T-helper 1 cell (primary cell): Measurements from ENCODE around the gene ANKRD44.

Experiments
- DNase-seq, 5 donors: peaks; one replicate each; pipeline ENCODE4 v3.0.0-alpha.2; 2012 to 2020

ANKRD44 gene

DNA sequence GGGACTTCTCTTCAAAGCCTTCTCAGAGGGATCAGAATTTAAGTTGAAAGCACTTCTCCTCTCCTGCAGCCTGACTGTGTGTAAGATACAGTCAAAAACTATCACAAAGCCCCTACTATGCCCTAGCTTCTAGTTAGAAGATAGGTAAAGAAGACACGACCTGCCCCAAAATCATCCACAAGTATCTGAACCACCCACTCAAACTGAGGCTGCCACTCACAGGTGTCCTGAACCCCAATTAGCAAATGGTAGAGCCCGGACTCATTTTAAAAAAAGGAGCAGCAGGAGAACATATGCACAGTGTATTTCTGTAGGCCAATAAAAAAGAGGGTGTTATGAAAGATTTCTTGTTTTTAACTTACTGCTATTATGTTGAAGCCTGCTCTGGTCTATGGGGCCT is 74.4 kb downstream of the ANKRD44 start:
- DNase-seq = no peak

DNA sequence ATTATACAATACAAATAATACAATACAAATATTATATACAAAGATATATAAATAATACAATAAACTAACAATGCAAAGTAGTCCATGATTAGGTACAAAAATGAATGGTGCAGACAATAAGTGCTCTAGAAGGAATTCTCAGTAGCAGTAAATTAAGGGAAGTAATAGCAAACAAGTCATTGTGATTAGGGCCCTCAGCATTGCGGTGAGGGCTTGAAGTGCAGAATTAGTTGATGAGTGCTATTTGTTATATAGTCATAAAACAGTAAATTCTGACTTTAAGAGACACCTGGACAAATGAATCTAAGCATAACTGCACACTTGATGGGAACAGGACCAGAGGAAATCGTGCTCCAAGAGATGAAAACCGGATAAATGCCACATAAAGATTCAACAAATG is 74.9 kb downstream of the ANKRD44 start:
- DNase-seq = no peak

DNA sequence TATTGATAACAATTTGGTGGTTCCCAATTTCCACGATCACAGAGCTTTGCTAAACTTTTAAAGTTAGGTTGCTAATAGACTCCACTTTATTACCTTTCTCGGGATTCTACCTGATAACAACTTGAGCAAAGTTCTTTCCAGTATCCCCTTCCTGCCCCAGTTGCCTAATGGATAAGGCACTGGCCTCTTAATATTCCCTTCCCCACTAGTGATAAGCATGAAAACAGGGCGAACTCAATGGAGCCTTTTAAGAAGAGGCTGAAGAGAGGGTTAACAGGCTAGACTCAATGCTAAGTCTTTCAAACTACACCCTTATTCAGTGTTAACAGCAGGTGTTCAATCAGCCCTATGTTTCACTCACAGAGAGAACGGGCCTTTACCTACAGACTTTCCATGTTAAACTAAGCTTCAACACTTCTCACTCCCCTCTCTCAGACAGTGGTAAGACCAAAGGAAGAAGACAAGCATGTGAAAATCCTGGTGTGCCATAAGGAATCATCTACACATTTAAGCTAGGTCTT is 75.8 kb downstream of the ANKRD44 start:
- DNase-seq = no peak

DNA sequence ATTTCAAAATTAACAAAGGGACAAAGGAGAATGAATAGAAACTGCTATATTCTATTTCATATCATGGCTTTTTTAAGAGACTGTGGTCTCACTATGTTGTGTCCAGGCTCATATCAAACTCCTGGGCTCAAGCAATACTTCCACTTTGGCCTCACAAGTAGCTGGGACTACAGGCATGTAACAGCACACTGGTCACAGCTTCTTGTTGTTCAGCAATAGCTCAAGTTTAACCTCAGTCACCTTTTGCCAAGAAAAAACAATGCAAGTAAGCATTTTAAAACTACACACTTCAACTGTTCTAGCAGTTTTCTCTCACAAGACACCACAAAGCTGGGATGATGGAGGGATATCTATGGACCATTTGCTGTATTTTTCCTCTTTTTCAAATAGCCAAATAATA is 77.1 kb downstream of the ANKRD44 start:
- no peak for DNase-seq

DNA sequence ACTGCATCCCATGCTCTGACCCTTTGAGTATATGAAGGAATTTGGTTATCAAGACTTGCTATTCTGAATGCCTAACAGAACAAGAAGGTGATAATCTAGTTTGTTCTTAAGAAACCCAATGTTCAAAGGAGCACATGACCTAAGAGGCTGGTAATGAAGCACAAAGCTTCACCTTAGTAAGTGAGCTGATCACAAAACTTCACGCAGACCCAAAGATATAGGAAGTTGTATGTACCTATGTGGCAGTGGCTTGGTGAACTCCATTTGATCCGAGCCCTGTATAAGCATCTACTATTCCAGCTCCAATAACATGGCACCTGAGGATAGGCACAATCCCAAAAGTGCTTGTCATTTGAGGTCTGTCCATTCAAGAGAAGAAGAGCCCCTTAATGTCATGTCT is 78.6 kb downstream of the ANKRD44 start:
- DNase-seq = no peak

DNA sequence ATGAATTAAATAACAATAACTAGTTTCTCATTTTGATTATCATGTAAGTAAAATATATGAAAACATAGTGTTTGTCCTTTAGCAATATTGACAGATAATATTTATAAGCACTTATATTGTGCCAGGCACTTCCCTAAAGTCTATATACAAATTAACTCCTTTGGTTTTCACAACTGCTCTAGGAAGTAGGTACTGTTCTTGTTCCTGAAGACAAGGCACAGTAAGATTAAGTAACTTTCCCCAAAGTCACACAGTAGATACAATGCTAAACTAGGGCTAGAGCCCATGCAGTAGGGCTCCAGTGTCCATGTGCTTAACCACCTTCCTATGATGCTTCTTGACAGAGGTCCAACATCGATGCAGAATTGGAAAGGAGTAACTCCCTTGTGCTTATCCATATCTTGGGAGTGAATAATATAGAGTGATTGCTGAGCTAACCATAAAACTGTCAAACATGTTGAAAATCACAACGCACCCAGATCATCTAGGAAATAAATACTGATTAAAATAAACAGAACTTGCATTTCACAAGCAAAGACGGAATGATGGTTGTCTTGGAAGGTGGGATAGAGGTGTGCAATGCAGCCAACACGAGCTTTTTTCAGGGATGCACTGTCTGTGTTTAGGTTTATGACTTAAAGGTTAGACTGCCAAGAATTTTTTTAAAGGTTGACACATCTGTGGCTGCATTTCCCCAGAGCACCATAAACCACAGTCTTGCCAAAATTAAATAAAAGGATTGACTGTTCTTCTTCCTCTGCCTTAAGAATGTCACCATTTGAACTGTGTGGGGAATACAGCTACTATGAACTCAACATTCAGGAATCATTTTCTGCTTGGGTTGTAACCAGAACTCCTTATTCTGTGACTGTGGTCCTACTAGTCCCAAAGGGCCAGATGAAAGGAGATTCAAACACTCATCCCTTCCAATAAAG is 80.8 kb downstream of the ANKRD44 start:
- no peak for DNase-seq

DNA sequence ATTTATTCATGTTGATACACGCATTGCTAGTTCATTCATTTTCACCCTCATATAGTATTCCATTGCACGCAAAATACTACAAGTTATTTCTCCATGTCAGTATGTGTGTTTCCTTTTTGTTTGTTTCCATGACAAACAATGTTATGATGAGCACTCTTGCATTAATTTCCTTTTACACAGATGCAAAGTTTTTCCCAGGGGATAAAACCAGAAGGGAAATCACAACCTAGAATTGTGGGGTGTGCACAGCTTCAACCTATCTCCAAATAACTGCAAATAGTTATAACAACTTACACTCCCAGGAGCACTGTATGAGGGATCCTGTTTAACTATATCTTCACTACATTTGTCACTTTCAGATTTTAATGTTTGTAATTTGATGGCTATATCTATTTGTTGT is 87.1 kb downstream of the ANKRD44 start:
- DNase-seq = no peak

DNA sequence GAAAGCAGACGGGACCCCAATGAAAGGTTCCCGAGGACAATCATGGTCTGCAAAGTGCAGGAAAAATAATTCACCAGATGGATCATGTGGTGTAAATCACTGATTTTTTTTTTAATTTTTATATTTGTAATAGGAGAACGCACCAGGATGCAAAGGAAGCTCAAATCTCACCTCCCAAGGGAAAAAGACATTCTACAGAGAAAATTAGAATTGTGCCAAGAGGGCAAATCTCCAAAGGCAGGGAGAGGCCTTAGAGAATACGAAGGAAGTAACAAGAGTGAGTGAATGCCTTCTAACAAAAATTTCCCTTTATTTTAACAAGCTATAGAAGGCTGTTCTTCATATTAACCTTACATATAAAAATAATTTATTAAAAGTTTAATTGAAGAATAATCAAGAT is 90.9 kb downstream of the ANKRD44 start:
- no peak for DNase-seq

DNA sequence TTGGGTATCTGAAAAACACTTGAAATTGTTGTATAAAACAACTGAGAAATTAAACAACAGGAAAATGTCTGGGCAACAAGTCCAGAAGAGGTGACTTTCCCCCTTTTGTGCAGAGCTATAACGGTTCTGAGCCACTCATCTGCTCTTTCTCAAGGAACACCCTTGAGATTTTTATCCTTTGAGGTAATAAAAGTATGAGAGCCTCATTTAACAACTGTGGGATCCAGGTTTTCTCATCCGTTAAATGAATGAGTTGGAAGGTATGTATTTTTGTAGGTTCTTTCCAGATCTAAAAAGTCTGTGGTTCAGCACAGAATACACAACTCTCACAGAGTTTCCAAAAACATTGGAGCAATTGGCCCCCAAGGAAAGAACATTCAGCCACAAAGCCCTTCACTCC is 93.0 kb downstream of the ANKRD44 start:
- DNase-seq = no peak

DNA sequence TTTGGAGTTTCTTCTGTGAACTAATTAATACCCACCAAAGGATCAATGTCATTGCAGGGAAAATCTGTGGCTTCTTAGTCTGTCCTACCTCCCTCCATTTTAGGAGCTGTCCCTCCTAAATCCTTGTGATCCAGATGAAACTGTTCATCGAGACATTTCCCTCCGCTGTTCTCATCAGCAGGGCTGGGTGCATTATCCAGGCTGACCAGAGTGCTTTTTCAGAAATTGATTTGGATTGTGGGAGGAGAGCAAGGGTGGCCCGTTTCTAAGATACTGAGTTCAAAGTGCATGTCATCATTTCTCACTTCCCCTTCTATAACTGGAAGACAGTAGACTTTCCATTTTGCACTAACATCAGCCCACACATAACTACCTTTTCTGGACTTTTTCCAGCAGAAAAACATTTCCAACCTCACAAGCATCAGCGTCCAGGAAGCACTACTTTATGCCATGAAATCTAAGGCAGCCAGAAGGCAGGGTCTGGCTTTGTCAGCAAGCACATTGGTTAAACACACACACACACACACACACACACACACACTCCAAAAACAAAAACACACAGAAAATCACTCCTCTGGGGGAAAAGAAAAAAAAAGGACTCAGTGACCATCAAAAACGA is 94.1 kb downstream of the ANKRD44 start:
- peak in 1 of 5 donors; percentile 50 for DNase-seq

DNA sequence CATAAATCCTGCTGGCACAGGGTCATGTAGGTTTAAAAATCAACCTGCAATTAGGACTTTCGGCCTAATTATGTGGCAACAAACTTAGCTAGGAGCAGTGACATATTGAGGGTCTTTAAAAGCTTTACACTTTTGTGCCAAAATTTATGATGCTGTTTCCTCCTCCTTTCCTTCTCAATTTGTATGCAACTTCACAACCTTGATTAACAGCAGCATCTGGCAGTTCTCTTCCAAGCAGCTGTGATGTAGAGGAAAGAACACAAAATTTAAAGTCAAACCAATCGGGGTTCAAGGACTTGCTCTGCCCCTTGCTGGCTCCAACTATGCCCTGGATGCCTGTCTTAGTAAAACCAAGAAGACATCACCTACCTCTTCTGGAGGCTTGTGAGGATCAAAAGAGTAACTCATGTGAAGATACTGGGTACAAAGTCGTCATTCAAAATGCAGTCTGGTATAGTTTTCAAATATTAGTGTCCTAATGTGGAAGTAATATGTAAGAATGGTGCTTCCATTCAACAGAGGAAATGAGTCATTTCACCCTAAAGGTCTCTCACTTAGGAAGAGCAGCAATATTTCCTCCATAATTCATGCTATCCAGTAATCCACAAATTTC is 94.7 kb downstream of the ANKRD44 start:
- DNase-seq = peak in 1 of 5 donors; percentile 43

DNA sequence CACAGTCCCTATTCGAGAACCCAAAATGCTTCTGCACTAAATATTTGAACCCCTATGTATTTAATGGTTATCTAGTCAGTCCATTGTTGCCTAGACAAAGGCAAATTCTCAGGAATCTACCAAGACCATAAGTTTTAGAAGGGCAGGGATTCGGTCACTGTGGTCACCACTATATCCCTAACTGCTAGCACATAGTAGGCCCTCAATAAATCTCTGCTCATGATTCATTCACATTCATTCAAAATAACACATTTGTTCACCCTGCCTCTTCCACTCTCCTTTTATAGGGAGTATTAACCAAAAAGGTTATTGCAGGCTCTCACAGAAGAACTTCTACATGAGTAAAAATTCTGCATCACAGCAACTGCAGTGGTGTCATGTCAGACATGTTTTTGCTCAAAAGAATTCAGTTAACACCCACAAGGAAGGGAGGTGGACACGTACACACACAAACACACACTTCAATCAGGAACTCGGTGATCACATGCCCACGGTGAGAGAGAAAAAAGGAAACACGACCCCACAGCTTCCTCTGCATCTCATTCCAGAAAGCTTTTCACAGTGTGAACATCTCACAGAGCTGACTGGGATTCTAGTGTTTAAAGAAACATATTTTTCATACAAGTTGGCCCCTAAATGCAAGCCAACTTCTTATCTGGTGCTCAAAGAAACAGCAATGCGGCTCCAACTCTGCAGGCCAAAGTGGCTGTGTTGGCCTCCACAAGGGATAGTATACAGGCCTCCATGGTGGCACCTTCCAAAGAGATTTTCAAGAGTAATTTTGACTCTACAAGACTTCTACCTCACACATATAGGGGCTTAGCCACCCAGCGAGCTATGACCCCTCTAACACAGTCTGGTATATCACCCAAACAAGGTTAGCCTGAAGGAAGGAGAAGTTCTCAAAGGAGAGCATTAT is 98.0 kb downstream of the ANKRD44 start:
- DNase-seq = peak in 3 of 5 donors; percentile 10 to 54 (median 32)

DNA sequence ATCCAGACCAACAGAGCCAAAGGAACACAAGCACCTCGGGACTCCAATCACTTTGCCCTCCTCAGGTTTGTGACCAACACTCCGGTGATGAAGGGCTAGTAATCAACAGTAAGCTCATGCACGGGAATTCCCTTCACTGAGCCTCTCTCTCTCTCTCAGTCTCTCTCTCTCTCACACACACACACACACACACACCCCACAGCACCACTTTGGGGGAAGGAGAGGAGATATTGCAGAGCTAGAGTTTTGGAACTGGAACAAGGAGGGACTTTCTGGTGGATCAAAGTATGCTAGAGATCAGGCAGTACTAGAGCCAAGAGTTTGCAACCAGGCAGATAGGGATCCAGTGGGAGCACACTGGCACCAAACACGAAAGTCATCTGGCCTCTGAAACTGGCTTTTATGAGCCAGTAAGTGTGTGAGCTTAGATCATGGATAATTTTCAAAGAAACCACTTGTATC is 98.7 kb downstream of the ANKRD44 start:
- DNase-seq = peak in 1 of 5 donors; percentile 21

DNA sequence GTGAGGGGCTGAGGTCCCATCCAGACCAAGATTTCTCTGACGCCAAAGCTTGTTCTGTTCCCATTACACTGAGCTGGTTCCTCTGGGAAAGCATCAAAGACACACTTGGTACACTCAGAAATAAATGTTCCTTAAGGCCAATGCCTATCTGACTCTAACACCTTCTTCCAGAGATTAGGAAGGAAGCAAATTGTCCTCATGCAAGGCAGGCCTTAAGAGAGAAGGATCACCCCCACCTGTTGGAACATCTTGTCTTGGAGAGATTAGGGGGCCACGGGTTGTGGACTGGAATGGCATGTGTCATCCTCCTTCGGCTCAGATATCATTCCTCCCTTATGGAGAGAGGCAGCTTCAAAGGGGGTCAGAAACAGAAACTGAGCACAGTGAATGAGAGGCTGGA is 100.2 kb downstream of the ANKRD44 start:
- no peak for DNase-seq

DNA sequence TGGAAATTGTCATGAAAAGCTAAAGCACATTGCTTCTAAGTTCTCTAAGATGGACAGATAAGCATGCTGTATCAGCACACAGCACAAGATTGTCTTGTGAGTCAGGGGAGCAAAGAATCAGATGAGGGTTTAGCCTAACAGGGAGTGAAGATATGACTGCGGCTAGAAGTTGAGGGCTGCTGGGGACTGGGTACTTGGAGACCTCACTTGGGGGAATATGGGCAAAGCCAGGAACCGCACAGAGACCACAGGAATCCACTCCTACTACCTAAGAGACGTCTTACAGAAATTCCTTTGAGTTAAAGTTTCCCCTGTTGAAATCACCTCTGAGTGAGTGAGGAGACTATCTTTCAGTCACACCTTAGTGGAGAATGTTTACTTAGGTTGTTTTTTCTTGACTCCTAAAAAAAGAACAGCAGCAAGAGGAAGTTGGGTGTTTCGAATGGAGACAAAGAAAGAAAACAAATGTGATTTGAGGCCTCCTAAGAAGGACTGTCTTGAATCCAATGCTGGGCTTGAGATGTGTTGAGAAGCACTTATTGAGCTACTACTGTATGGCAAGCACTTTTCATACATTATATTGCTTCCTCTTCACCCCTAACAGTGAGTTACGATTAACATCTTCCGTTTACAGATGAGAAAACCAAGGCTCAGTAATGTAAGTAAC is 100.7 kb downstream of the ANKRD44 start:
- DNase-seq = peak in 3 of 5 donors; percentile 38 to 60 (median 39)

DNA sequence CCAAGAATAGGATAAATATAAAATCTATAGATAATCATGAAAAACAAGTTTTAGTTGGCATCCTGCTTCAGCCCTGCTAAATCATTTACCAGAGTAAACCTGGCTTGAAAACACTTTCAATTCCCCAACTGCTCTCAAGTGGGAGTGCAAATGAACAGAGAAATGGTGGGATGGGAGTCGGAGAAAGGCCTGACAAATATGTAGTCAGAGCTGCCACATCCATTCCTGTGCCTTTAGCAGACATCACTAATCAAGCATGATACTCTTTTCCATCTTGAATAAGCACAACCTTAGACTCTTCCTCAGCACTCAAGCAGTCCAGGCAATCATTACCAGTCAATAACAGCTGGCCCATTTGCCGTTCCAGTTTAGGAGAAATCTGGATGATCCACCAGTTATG is 101.3 kb downstream of the ANKRD44 start:
- DNase-seq = peak in 1 of 5 donors; percentile 43

DNA sequence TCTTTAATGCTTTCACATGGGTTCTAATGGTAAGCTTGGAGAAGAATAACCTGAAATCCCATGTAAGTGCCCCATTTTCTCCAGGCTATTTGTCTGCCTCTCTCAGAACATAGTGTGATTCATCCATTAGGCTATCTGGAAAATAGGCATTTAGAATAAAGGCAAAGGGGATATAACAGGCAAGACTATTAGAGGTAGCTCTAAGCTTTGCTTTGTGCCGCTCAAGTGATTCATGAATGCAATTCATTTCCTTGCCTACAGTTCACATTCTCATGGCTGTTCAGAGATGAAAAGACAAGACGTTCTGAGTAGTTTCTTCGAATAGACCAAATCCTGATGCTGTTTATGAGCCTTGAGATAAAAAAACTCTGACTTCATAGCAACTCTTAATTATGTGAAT is 101.7 kb downstream of the ANKRD44 start:
- DNase-seq = peak in 1 of 5 donors; percentile 28

DNA sequence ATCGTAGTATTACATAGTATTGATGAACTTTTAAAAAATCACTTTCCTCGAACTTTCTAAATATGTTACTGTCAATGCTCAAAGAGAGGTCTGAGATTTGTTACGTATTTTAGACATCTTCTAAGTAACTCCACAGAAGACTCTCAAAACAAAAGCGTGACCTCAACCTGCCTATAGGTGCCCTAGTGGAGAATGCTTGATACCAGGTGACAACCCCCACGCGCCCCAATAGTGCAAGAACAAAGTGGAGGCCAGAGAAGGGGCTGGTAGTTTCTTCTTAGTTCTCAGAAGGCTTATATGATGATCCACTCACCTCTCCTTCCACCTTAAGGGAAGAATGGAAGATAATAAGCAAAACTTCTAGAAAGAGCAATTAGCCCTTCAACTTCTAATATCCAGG is 102.6 kb downstream of the ANKRD44 start:
- no peak for DNase-seq

DNA sequence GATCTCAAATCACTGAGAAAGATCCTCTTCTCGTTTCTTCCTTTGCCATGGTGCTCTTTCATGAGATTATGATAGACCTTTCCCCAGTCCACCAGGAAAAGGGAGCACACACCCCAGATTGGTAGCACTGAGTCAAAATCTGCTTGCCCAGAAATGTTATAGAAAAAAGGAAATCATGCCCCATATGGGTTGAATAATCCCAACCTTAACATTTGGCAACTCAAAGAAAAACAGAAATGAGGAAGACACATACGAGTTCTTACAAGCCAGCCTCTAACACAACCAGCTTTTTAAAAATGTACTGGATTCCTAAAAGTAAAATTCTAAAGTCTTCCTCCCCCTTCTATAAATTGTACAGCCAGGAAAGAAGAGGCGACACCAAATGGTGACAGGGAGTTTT is 103.0 kb downstream of the ANKRD44 start:
- no peak for DNase-seq

DNA sequence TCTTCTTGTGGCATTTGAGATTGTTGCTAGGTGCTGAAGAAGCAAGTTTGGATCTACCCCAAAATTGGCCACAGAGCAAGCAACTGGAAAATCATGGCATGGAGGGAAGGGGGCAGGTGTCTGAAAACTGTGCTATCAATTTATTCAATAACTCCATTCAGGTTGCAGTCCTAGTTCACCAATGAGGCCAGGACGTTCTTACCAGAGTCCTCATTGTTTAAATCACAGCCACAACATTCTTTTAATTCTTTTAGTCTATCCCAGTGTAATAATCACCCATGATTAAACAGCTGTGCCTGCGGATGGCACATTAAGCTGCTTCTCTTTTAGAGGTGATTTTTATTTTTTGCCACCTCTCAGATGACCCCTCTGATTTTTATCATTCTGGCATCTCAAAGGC is 103.5 kb downstream of the ANKRD44 start:
- DNase-seq = no peak

DNA sequence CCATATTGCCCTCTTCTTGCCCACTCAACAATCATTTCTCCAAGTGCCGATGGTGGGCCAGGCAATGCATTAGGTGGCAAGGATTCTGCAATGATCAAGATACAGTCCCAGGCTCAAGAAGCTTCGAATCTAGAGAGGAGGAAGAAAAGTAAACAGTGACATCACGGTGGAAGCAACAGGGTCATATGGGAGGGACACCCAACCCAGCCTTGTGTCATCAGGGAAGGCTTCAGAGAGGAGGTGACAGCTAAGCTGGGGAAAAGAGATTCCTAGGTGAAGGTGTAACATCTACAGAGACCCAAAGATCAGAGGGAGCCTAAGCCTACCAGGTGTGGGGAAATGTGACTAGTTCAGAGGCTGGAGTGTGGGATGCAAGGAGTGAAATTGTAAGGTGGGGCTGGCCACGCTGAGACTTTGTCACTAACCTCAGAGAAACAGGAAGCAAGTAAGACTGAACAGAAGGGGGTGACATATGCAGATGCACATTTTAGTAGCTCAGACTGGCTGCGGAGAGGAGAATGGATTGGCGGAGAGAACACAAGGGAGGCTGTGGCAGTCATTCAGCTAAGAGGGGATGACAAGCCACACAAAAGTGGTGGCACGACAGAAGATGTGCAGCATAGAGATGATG is 104.9 kb downstream of the ANKRD44 start:
- DNase-seq = peak; percentile 16 to 85 (median 59)
